Left hindlimb (tissue), 1 donor: Measurements from ENCODE around the gene HCFC1R1.

Experiments
- DNase-seq: peaks from one replicate; pipeline ENCODE4 v3.0.0-alpha.2; 2018

The HCFC1R1 gene

GRCh38 chr16:2991566-2992261, 32.0 kb downstream of the HCFC1R1 start:
- no peak for DNase-seq

- DNase-seq, result no peak
Observed at GRCh38 chr16:2990891-2991290, 32.9 kb downstream of the HCFC1R1 start.

GRCh38 chr16:2988590-2989099, 35.1 kb downstream of the HCFC1R1 start:
- no peak for DNase-seq

- peak; percentile 74 for DNase-seq
Observed at GRCh38 chr16:2987833-2988232, 35.9 kb downstream of the HCFC1R1 start.

- no peak for DNase-seq
Observed at GRCh38 chr16:2987286-2987685, 36.5 kb downstream of the HCFC1R1 start.

- DNase-seq, result no peak
Observed at GRCh38 chr16:2986623-2987188, 37.0 kb downstream of the HCFC1R1 start.

GRCh38 chr16:2985893-2986355, 37.8 kb downstream of the HCFC1R1 start:
- DNase-seq, result no peak

- peak; percentile 77 for DNase-seq
Observed at GRCh38 chr16:2985462-2985861, 38.3 kb downstream of the HCFC1R1 start.

GRCh38 chr16:2983706-2984136, 40.0 kb downstream of the HCFC1R1 start:
- DNase-seq, result peak; percentile 85

- no peak for DNase-seq
Observed at GRCh38 chr16:2982402-2982801, 41.3 kb downstream of the HCFC1R1 start.

GRCh38 chr16:2981899-2982250, 41.9 kb downstream of the HCFC1R1 start:
- no peak for DNase-seq

GRCh38 chr16:2981177-2981898, 42.4 kb downstream of the HCFC1R1 start:
- DNase-seq, result no peak

- DNase-seq, result peak; percentile 95
Observed at GRCh38 chr16:2980227-2981176, 43.2 kb downstream of the HCFC1R1 start, which contains the start of gene PKMYT1. PKMYT1 (minus strand) TSS chr16:2980446; CDS start chr16:2979657, 789 bp downstream.

- DNase-seq, result no peak
Observed at GRCh38 chr16:2979669-2980226, 44.0 kb downstream of the HCFC1R1 start.

- DNase-seq, result no peak
Observed at GRCh38 chr16:2977440-2977839, 46.3 kb downstream of the HCFC1R1 start.

GRCh38 chr16:2976673-2977072, 47.1 kb downstream of the HCFC1R1 start:
- no peak for DNase-seq

- no peak for DNase-seq
Observed at GRCh38 chr16:2976201-2976600, 47.5 kb downstream of the HCFC1R1 start.

GRCh38 chr16:2975161-2975795, 48.5 kb downstream of the HCFC1R1 start:
- no peak for DNase-seq

- DNase-seq, result no peak
Observed at GRCh38 chr16:2974319-2975056, 49.3 kb downstream of the HCFC1R1 start.

GRCh38 chr16:2973605-2974318, 50.0 kb downstream of the HCFC1R1 start:
- DNase-seq, result no peak
